Right lobe of liver (tissue), 6 donors: ENCODE results near the gene CBX1. TPM values are rescaled to one million over a fixed set of nuclear protein-coding genes. Genes with fewer than 3 reads are reported as not detected.

Experiments used
- ATAC-seq, 4 donors: fragments of 200-7000 bp; cut with Tn5 transposase; one replicate each; pipeline ENCODE4 v1.9.1; 2020; ENCODE audit warnings: mild to moderate bottlenecking in 4 of 4, moderate library complexity in 4 of 4
- DNase-seq, 3 donors: peaks; one replicate each; pipeline ENCODE4 v3.0.0-alpha.2; 2020
- H3K27ac ChIP-seq, 3 donors: fragments of 200-600 bp; one replicate each; pipeline ENCODE4 v1.8.0; 2022
- H3K27me3 ChIP-seq, 2 donors: fragments of 200-600 bp; one replicate each; pipeline ENCODE4 v1.8.0; 2022
- H3K36me3 ChIP-seq, 4 donors: fragments of 200-600 bp; sonication (generic) in 1 of 4; one replicate each; pipeline versions ENCODE4 v1.5.1 to v1.8.0; 2017 to 2022; ENCODE audit warnings: control low read depth in 1 of 4
- H3K4me1 ChIP-seq, 4 donors: fragments of 200-600 bp; sonication (generic) in 1 of 4; one replicate each; pipeline versions ENCODE4 v1.5.1 to v1.8.0; 2017 to 2022; ENCODE audit warnings: control low read depth in 1 of 4
- H3K4me3 ChIP-seq, 3 donors: fragments of 200-600 bp; one replicate each; pipeline ENCODE4 v1.8.0; 2022
- H3K9me3 ChIP-seq, 4 donors: fragments of 200-600 bp; sonication (generic) in 1 of 4; one replicate each; pipeline versions ENCODE4 v1.5.1 to v1.8.0; 2017 to 2022; ENCODE audit warnings: control low read depth in 1 of 4
- POLR2A ChIP-seq: fragments of 450-650 bp; IDR thresholded peaks from one replicate; pipeline ENCODE4 v1.6.1; 2017; ENCODE audit warnings: antibody characterized with exemption, mild to moderate bottlenecking
- WGBS: methylation state at CpG from one replicate; pipeline ENCODE4 v1.1.6; 2018; ENCODE audit warnings: low coverage, low lambda C conversion rate; ENCODE audit not compliant: insufficient coverage; ENCODE audit errors: missing lambda C conversion rate; 5-methylcytosine and 5-hydroxymethylcytosine counted together
- intact Hi-C, 2 donors: fragments of 100-400 bp; cut with DNase I; formaldehyde crosslinking; loops; one replicate each; pipeline versions ENCODE4 v1.11.2 to v1.14.1; 2022
- total RNA-seq, 6 experiments: library from RNA; depleted of rRNA in 2 of 6; stranded (reverse); fragments of >200 nt in 2 of 6; fragmentation: NEBNext Ultra II Directional in 3 of 6; extraction: Animal tissue kit (Norgen Biotek cat#: 25700) in 3 of 6; gene quantifications; one replicate each; pipeline versions ENCODE4 v1.1.0 to v1.2.4, GENCODE V29; 2016 to 2023
- TF ChIP-seq, protein P1 (sequence below), 4 donors: fragments of 200-600 bp in 3 of 4; fragments of 450-650 bp in 1 of 4; IDR thresholded peaks; one replicate each; pipeline versions ENCODE4 v1.5.1 to v1.8.0; 2016 to 2022; ENCODE audit warnings: antibody characterized with exemption in 4 of 4, mild to moderate bottlenecking in 2 of 4
- donor health status: DM: no; HTN: yes; CAD: no.
- donor health status: DM: no; HTN: no; CAD: no.
- donor health status: DM: no; HTN: no; CAD: no.
- donor health status: DM: no; HTN: yes; CAD: no.
- donor health status: DM: no; HTN: yes; CAD: no.

The CBX1 gene
- total RNA-seq, 6 experiments from 2014 or later: 7.0 to 10.5 (median 9.9) TPM

DNA sequence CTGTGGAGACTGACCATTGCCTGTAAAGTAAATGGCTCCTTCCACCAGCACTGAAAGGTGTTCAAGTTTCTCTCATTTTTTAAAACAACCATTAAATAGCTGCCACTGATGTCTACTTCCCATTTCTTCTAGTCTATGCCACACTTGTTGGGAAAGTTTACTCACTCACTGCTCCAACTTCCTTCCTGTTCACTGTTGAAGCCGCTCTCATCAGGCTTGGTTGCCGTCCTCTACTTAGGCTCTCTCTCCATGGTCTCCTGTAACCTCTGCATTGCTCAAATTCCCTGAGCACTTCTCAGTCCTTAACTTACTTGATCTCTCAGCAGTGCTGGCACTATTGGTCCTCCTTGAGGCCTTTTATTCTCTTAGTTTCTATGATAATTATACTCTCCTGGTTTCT lies 38.7 kb upstream of the CBX1 start:
- ATAC-seq: peak; percentile 34 to 69 (median 50)

DNA sequence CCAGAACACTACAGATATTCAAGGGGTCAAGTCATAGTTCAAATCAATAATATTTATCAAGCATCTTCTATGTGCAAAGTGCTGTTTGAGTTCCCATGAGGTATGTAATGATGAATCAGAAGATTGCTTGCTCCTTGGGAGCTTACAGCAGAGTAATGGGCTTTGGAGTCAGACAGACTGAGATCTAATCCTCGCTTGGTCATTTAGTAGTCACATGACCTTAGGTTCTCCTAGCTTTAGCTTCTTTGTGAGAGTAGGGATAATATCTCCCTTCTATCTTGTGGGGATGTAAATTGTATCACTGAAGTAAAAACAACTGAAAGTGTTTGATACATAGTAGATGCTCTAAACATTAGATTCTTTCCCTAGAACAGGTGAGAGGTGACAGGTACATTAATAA lies 36.4 kb upstream of the CBX1 start:
- intact Hi-C loops: no loop called here
- Histone ChIP-seq H3K27me3 (no peaks in the 10 kb centered on the region), H3K4me3 (no peak overlapping the region), H3K9me3 (no peaks in the 10 kb centered on the region), H3K4me1 (no peaks in the 10 kb centered on the region), H3K27ac (no peak overlapping the region), H3K36me3 (no peaks in the 10 kb centered on the region)
- no peak for DNase-seq
- ATAC-seq: no peak
- 83% methylated on average over 1 of the region's 1 CpG for WGBS
- no peak for TF ChIP-seq POLR2A
- TF ChIP-seq, protein P1, sequence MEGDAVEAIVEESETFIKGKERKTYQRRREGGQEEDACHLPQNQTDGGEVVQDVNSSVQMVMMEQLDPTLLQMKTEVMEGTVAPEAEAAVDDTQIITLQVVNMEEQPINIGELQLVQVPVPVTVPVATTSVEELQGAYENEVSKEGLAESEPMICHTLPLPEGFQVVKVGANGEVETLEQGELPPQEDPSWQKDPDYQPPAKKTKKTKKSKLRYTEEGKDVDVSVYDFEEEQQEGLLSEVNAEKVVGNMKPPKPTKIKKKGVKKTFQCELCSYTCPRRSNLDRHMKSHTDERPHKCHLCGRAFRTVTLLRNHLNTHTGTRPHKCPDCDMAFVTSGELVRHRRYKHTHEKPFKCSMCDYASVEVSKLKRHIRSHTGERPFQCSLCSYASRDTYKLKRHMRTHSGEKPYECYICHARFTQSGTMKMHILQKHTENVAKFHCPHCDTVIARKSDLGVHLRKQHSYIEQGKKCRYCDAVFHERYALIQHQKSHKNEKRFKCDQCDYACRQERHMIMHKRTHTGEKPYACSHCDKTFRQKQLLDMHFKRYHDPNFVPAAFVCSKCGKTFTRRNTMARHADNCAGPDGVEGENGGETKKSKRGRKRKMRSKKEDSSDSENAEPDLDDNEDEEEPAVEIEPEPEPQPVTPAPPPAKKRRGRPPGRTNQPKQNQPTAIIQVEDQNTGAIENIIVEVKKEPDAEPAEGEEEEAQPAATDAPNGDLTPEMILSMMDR (IDR thresholded peaks at IDR 0.05): no peak

More for the DNA sequence above, 38.7 kb upstream of the CBX1 start:
- Histone ChIP-seq H3K4me3 (no peak overlapping the region), H3K27me3 (no peaks in the 10 kb centered on the region), H3K9me3 (no peaks in the 10 kb centered on the region), H3K27ac (no peak overlapping the region), H3K4me1 (no peaks in the 10 kb centered on the region), H3K36me3 (no peaks in the 10 kb centered on the region)
- 54% methylated on average over 2 of the region's 2 CpGs for WGBS
- DNase-seq: no peak
- TF ChIP-seq POLR2A: no peak
- TF ChIP-seq, protein P1 (IDR thresholded peaks at IDR 0.05): no peak
- intact Hi-C loops: no loop called here

DNA sequence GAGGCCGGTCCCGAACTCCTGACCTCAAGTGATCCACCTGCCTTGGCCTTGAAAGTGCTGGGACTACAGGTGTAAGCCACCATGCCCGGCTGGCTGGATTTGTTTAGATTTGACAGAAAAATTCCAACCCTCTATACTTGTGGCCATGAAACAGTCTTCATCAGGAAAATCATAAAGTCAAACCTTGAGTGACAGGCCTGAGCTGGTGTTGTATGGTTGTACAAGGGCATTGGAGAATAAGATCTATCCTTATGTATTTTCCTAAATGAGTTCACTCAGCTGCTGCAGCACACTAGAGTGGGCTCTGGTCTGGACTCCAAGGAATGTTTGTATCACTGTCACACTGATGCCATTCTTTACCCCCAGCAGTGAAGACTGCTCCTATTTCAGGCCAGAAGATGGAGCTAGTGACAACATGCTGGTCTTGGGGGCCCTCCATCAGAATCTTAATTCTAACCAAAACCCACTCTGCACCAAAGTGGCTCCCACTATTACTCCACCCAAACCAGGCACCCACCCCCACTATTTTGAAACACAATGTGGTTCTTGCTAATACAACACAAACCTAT lies 33.7 kb upstream of the CBX1 start:
- H3K4me3 ChIP-seq: no peak overlapping the region
- WGBS: 33% methylated on average over 1 of the region's 3 CpGs
- no peaks in the 10 kb centered on the region for H3K4me1 ChIP-seq
- no peaks in the 10 kb centered on the region for H3K9me3 ChIP-seq
- H3K27me3 ChIP-seq: no peaks in the 10 kb centered on the region
- ATAC-seq (peak in 1 of 4 donors; percentile 26), DNase-seq (no peak)
- H3K27ac ChIP-seq: no peak overlapping the region
- intact Hi-C loops: loop anchor here in 1 of 2 donors (5.0 kb wide), 1 partner anchor 53 kb away; no protein-coding TSS in a partner anchor
- H3K36me3 ChIP-seq: no peaks in the 10 kb centered on the region
- TF ChIP-seq, protein P1 (IDR thresholded peaks at IDR 0.05): peak in 1 of 4 donors; percentile 22
- TF ChIP-seq POLR2A: no peak

DNA sequence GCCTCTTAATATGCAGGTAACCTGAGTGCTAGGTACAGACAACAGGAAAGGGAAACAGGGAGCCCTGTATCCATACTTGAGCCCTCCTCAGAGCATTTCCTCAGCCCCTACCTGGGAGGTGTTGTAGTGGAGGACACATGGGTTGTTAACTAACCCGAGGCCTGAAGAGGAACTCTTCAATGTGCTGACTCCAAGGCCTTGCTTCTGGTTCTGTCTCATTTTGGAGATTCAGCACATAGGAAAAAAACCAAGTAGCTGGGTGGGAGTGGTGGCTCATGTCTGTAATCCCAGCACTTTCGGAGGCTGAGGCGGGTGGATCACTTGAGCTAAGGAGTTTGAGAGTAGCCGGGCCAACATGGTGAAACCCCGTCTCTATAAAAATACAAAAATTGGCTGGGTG lies 31.1 kb upstream of the CBX1 start:
- TF ChIP-seq, protein P1 (IDR thresholded peaks at IDR 0.05): no peak
- no peak for TF ChIP-seq POLR2A
- H3K9me3 ChIP-seq: no peaks in the 10 kb centered on the region
- DNase-seq: no peak
- no peak overlapping the region for H3K27ac ChIP-seq
- H3K4me1 ChIP-seq: no peaks in the 10 kb centered on the region
- ATAC-seq: peak; percentile 12 to 63 (median 38)
- WGBS: 62% methylated on average over 5 of the region's 5 CpGs
- H3K4me3 ChIP-seq: no peak overlapping the region
- H3K36me3 ChIP-seq: no peaks in the 10 kb centered on the region
- intact Hi-C loops: loop anchor here in 1 of 2 donors (5.0 kb wide), 1 partner anchor 50 kb away; no protein-coding TSS in a partner anchor
- no peaks in the 10 kb centered on the region for H3K27me3 ChIP-seq
